Lung (tissue), 12 donors: ENCODE data around the gene TNNI2. TPM values are rescaled to one million over a fixed set of nuclear protein-coding genes. Genes with fewer than 3 reads are reported as not detected.

Experiments used
- ATAC-seq: fragments of 200-7000 bp; cut with Tn5 transposase; one replicate; pipeline ENCODE4 v1.9.1; 2020; ENCODE audit warnings: moderate number of reproducible peaks; ENCODE audit not compliant: insufficient read depth, low FRiP score
- DNase-seq, 3 donors: peaks; one replicate each; pipeline ENCODE4 v3.0.0-alpha.2; 2013 to 2017
- H3K27ac ChIP-seq, 2 donors: one replicate each; pipeline ENCODE4 v1.5.1; 2013; ENCODE audit warnings: mild to moderate bottlenecking in 2 of 2, moderate library complexity in 2 of 2, control low read depth in 1 of 2, inconsistent platforms in 1 of 2, low read depth in 1 of 2, low read length in 1 of 2
- H3K27me3 ChIP-seq, 3 donors: one replicate each; pipeline ENCODE4 v1.5.1; 2013; ENCODE audit warnings: low read length in 2 of 3; ENCODE audit not compliant: control insufficient read depth in 3 of 3, insufficient read depth in 3 of 3
- H3K36me3 ChIP-seq, 4 donors: one replicate each; pipeline ENCODE4 v1.5.1; 2013; ENCODE audit warnings: low read length in 4 of 4, mild to moderate bottlenecking in 1 of 4, moderate library complexity in 1 of 4; ENCODE audit not compliant: control insufficient read depth in 4 of 4, insufficient read depth in 4 of 4
- H3K4me1 ChIP-seq, 5 donors: one replicate each; pipeline ENCODE4 v1.5.1; 2013; ENCODE audit warnings: low read length in 5 of 5, mild to moderate bottlenecking in 2 of 5, moderate library complexity in 1 of 5; ENCODE audit not compliant: control insufficient read depth in 5 of 5, insufficient read depth in 5 of 5
- H3K4me3 ChIP-seq: one replicate; pipeline ENCODE4 v1.5.1; 2013; ENCODE audit warnings: mild to moderate bottlenecking, control low read depth, moderate library complexity
- H3K9ac ChIP-seq, 2 donors: one replicate each; pipeline ENCODE4 v1.5.1; 2013; ENCODE audit warnings: low read length in 2 of 2, control low read depth in 1 of 2; ENCODE audit not compliant: insufficient read depth in 1 of 2
- H3K9me3 ChIP-seq, 4 donors: one replicate each; pipeline ENCODE4 v1.5.1; 2013; ENCODE audit warnings: low read length in 3 of 4, mild to moderate bottlenecking in 1 of 4, moderate library complexity in 1 of 4; ENCODE audit not compliant: control insufficient read depth in 4 of 4, insufficient read depth in 3 of 4
- WGBS, 2 donors: extraction: QIAGEN DNeasy Blood & Tissue Kit; methylation state at CpG; one replicate each; pipeline ENCODE4 v1.1.7; 2013; 5-methylcytosine and 5-hydroxymethylcytosine counted together
- polyA plus RNA-seq, 2 donors: library from polyadenylated mRNA; stranded (reverse); fragments of 200-250 nt; gene quantifications; one replicate each; pipeline ENCODE4 v1.2.1, GENCODE V29; 2013
- total RNA-seq, 2 donors: library from RNA; depleted of rRNA in 1 of 2; stranded (reverse); fragments of >200 nt in 1 of 2; gene quantifications; one replicate each; pipeline ENCODE4 v1.2.1, GENCODE V29; 2014 to 2021
- TF ChIP-seq, protein P1 (sequence below): IDR thresholded peaks from 2 replicates; pipeline ENCODE4 v1.5.1; 2012; ENCODE audit warnings: mild to moderate bottlenecking; ENCODE audit errors: control extremely low read depth, extremely low read depth
- donor health status: control.
- donor health status: control.
- donor health status: Bipolar disorder and iron deficiency.
- donor health status: healthy.
- donor health status: DM: yes; HTN: yes; CAD: no.

TNNI2 gene
- total and polyA plus RNA-seq, 4 donors, result 3.1 to 35.8 (median 12.2) TPM

DNA sequence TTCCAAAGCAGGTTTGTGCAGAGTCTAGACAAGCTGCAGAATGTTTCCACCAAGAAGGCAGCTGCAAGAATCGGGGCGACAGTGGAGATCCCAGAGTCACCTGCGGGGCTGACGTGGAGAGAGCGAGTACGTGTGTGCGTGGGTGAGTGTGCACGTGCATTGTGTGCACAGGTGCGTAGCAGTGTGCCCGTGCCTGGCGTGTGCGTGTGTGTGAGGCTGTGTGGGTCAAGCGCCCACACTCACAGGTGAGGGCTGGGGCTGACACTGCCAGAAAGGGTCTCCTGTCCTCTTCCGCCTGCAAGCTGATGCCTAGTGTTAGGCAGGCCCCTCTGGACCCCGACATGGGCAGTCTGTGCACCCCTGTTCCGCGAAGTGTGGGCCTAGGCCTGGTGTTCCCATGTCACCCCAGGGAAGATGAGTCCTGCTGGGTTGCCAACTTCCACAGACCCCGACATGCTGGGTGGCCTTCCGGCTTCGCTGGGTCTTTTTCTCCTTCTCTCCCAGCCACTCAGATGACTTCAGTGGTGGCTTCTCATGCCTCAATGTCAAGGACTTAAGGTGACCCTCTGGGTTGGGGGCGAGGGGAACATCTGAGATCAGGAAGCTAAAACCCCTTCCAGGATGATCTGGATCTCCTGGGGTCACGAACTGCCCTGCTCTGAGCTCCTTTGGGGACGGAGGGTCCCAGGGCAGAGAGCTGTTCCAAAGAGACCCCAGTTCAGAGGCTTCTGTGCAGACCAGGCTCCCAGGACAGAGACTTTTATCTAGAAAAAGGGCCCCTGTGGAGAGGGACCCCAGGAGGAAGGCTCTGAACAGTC is 14.4 kb upstream of the TNNI2 start:
- Histone ChIP-seq H3K36me3 (no peaks in the 10 kb centered on the region), H3K9me3 (peaks cover 0 to 3% (median 0%) of the 10 kb centered on the region in 4 donors), H3K27me3 (no peaks in the 10 kb centered on the region), H3K4me1 (peaks cover 0 to 24% (median 5%) of the 10 kb centered on the region in 5 donors), H3K9ac (no peak overlapping the region), H3K4me3 (no peak overlapping the region), H3K27ac (no peak overlapping the region)
- no peak for ATAC-seq
- no peak for DNase-seq
- 94 to 96% methylated on average over 23 of the region's 23 CpGs for WGBS, 2 donors
- TF ChIP-seq, protein P1, sequence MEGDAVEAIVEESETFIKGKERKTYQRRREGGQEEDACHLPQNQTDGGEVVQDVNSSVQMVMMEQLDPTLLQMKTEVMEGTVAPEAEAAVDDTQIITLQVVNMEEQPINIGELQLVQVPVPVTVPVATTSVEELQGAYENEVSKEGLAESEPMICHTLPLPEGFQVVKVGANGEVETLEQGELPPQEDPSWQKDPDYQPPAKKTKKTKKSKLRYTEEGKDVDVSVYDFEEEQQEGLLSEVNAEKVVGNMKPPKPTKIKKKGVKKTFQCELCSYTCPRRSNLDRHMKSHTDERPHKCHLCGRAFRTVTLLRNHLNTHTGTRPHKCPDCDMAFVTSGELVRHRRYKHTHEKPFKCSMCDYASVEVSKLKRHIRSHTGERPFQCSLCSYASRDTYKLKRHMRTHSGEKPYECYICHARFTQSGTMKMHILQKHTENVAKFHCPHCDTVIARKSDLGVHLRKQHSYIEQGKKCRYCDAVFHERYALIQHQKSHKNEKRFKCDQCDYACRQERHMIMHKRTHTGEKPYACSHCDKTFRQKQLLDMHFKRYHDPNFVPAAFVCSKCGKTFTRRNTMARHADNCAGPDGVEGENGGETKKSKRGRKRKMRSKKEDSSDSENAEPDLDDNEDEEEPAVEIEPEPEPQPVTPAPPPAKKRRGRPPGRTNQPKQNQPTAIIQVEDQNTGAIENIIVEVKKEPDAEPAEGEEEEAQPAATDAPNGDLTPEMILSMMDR, result no peak

DNA sequence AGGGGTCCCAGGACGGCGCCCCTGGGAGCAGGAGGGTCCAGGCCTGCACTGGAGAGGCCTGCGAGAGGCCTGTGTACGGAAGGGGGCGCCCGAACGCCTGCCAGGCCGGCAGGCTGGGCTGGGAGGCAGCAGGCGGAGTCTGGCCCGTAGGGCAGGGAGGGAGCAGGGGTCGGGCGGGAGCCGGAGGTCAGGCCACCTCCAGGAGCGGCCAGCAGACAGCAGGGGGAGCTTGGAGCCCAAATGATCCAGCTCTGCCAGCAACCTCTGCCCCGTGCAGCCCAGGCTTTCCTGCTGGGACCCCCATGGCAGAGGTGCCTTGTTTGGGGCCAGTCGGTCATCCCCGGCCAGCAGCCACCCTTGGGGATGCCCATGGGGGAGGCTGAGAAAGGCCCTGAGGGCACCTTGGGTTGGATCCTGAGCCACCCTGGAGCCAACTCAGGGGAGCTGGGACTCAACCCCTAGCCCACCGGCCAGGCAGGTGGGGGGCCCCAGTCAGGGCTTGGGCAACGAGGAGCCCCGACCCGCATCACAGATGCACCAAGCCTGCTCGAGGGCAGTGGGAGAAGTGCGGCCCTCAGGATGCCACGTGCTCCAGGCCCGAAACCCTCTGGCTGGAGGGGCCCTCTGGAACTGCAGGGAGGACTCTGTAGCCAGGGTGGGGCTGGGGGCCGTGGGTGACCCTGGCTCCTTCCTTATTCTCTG is 13.6 kb upstream of the TNNI2 start:
- H3K27me3 ChIP-seq, result no peaks in the 10 kb centered on the region
- DNase-seq (peak in 1 of 3 donors; percentile 39), ATAC-seq (no peak)
- H3K4me1 ChIP-seq, result peaks cover 0 to 29% (median 5%) of the 10 kb centered on the region in 5 donors
- WGBS, 2 donors, result 57% methylated on average over 22 to 26 of the region's 26 CpGs
- H3K36me3 ChIP-seq, result no peaks in the 10 kb centered on the region
- TF ChIP-seq, protein P1, result peak; percentile 4
- H3K9me3 ChIP-seq, result no peaks in the 10 kb centered on the region
- no peak overlapping the region for H3K4me3 ChIP-seq
- no peak overlapping the region for H3K27ac ChIP-seq
- H3K9ac ChIP-seq, result no peak overlapping the region

DNA sequence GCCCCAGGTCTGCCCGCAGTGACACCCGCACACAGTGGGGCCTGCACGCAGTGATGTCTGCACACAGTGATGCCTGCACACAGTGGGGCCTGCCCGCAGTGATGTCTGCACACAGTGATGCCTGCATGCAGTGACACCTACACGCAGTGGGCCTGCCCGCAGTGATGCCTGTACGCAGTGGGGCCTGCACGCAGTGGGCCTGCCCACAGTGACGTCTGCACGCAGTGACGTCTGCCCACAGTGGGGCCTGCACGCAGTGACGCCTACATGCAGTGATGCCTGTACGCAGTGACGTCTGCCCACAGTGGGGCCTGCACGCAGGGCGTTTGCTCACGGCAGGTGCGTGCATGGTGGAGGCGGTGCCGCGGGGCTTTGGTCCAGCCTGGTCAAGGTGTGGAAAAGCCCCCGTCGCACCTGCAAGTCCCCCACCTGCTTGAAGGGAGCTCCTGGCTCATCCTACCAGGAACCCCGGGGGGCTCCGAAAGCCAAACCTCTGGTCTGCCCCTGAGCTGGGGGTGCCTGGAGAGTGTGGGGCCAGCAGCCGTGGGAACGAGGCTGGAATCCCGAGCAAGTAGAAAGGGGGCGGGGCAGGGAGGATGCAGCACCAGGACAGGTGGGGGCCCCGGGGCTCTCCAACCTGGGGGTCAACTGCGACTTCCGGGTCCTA is 12.9 kb upstream of the TNNI2 start:
- H3K4me1 ChIP-seq, result peaks cover 0 to 36% (median 5%) of the 10 kb centered on the region in 5 donors
- ATAC-seq (no peak), DNase-seq (no peak)
- no peaks in the 10 kb centered on the region for H3K9me3 ChIP-seq
- no peaks in the 10 kb centered on the region for H3K27me3 ChIP-seq
- peak overlapping the region in 1 of 2 donors; percentile 61 for H3K27ac ChIP-seq
- TF ChIP-seq, protein P1, result no peak
- H3K36me3 ChIP-seq, result no peaks in the 10 kb centered on the region
- WGBS, 2 donors, result 90 to 94% methylated on average over 33 of the region's 33 CpGs
- no peak overlapping the region for H3K9ac ChIP-seq
- no peak overlapping the region for H3K4me3 ChIP-seq
